ENCODE results near the gene WDR18.
A peak's percentile ranks its signal among the peaks of the same experiment; 100 is the strongest.

The WDR18 gene

GRCh38 chr19:970695-971094 is 13.4 kb upstream of the WDR18 start:
- DNase-seq: no peak

- no peak for DNase-seq
These were observed 12.3 kb upstream of the WDR18 start for GRCh38 chr19:971795-972194.

GRCh38 chr19:972281-972680 is 11.9 kb upstream of the WDR18 start:
- DNase-seq: no peak

DNA sequence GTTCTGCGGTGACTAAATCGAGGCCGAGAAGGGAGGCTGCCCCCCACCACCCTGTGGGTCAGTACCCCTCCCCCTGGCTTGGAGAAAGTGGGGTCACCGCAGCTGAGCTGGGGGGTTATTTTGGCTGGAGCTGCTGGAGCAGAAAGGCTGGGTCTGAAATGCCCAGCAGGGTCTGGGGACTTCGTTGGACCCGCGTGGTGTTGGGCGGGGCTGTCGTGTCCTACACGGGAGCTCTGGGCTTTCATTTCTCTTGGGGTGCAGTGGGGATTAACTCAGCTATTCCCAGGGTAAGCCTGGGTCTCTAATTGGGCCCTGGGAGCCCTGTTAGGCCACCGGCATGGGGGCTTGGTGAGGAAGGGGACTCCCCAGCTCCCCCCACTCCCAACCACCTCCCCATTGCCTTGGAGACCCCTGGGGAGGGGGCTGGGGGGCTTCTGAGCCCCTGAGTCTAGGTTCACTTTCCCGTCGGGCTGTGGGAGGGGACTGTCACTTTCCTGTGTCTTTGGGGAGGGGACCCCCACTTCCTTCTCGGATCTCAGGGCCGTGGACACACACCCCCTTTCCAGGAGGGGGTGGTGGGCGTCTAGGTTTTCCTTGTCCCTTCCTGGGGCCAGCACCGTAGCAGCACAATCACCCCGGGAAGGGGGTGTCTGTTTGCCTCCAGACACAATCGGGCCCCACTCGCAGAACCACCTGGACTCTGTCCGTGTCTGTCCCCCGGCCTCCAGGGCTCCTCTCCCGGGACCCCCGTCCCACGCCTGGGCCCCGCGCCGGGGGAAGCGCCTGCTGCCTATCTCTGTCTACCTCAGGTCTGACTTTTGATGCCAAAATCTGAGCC is 10.2 kb upstream of the WDR18 start:
- no peak for DNase-seq

GRCh38 chr19:974564-975257 is 9.4 kb upstream of the WDR18 start:
- DNase-seq: no peak

- no peak for DNase-seq
These were observed 7.7 kb upstream of the WDR18 start for GRCh38 chr19:976476-976875.

GRCh38 chr19:977058-977464 is 7.1 kb upstream of the WDR18 start:
- DNase-seq: no peak

DNA sequence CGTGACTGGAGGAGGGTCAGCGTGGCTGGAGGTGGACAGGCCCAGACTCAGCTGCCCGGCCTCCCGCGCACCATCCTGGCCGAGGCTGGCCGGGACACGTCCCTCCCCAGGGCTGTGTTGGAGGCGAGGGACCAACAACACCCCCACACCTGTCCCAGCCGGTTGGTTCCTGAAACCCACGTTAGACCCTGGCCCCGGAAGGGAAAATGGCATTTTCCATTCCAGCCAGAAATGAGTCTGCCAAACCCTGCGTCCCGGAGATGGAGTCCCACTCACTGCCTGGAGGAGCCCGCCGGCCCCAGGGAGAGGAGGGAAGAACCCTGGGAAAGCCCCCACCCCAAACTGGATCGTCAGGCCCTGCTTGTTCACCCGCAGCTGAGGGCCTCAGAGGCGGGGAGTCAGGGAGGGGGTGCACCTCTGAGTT is 4.8 kb upstream of the WDR18 start:
- DNase-seq: no peak

DNA sequence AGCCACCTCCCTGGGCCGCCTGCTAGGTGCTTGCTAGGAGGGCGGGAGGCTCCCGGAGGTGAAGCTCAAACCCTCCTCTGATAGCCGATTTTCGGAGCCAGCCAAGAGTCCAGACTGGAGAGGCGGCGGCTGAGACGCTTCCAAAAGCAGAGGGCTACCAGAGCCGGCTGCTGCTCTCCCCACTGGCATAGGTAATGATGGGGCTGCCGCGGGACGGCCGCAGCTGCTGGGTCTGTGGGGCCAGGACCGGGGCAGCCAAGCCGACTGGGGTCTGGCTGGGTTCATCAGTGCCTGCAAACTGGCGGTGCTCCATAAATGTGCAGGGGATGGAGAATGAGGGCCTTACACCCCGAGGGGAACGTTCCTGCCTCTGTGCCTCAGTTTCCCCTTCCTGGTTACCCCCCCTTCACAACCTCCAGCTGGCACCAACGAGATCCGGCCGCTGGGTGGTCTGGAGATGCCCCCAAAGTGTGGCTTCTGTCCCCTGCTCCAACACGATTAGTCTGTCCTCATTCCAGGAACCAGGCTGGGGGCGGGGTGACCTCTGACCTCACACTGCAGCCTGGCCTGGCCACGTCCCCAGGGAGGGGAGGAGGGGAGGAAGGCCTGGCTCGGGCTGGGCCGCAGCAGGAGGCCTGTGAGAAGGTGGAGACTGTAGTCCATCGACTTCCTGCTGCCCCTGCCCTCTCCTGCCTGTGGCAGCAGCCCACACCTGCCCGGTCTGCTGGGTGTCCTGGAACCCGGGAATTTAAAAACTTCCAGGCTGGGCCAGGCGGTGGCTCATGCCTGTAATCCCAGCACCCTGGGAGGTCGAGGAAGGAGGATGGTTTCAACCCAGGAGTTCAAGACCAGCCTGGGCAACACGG is 3.8 kb upstream of the WDR18 start:
- no peak for DNase-seq

DNA sequence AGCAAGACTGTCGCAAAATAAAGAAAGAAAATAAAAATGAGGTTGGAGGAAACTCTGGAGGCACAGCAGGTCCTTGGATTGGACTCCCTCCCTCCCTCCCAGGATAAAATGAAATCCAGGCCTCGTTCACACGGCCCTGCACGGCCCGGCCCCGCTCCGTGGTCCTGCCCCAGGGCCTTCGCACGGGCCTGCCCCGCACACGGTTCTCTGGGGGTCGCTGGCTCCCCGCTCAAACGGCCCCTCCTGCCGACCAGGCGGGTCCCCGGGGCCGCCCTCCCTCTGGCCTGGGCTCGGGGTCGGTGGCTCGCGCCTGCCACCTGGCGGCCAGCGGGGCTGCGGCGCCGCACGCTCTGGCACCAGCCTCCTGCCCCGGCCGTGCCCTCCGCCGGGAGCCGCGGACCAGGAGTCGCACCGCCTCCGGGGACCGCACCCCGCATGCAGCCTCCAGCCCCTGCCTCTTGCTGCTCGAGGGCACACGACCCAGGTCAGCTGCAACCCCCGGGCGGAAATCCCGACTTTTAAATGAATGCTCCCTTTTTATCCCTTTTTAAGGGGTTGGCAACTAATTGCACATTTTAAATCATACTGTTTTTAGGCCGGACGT is 1.5 kb upstream of the WDR18 start:
- DNase-seq: peak; percentile 59

- no peak for DNase-seq
These were observed 1.9 kb downstream of the WDR18 start for GRCh38 chr19:986083-986482.

DNA sequence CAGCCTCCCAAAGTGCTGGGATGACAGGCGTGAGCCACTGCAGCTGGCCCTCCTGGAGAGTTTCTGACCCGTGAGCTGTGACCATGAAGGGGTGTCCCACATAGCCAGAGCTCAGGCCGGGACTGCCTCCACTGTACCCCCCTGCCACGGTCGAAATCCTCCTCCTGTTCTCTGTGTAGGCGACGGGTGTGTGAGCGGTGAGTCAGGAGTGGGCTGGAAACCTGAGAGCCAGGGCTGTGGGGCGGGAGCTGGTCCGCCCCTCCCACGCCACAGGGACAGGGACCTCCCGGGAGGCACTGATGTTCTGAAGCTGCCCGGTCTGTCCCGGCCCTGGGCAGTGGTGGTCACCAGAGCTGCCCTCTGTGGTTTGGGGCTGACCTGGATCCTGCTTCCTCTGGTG is 3.9 kb downstream of the WDR18 start:
- DNase-seq: no peak

DNA sequence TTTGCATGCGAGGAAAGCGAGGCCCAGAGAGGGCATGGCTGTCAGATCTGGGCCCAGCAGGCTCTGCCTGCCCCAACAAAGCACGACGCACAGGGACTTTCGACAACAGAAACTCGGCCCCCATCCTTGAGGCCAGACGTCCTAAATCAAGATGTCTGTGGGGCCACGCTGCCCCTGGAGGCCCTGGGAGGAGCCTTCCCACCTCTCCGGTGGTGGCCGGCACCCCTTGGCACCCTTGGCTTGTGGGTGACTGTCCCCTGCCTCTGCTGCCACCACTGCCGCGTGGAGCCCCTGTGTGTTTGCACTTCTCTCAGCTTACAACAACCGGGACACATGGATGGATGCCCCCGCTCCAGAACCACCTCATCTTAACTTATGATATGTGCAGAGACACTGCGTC is 4.4 kb downstream of the WDR18 start:
- DNase-seq: no peak

DNA sequence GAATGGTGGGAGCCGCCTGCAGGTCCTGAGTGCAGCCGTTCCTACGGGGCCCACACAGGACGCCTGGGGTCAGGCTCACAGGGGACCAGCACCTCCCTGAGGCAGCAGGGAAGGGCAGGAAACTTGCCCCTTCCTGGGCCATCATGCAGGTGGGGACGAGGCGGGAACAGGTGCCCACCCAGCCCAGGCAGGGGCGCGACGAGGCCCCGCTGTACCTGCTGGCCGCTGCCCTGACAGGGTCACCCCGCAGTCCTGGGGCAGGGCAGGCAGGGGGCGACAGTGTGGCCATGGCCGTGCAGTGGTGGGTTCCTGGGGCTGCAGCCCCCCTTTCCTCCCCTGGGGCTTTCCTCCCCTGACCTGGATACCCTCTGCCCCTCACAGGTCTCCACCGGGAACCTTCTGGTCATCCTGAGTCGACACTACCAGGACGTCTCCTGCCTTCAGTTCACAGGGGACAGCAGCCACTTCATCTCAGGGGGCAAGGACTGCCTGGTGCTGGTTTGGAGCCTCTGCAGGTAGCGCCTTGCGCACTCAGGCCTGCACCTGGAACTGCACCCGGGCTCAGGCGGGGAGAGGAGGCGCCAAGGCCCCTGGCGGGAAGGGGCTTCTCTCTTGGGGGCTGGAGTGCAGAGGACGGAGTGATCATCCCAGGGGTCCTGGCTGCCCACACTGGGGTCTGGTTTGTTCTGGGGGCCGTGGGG is 5.4 kb downstream of the WDR18 start:
- DNase-seq: no peak

- no peak for DNase-seq
These were observed 6.0 kb downstream of the WDR18 start for GRCh38 chr19:990119-990571.

GRCh38 chr19:990746-991145 is 6.6 kb downstream of the WDR18 start:
- DNase-seq: no peak

DNA sequence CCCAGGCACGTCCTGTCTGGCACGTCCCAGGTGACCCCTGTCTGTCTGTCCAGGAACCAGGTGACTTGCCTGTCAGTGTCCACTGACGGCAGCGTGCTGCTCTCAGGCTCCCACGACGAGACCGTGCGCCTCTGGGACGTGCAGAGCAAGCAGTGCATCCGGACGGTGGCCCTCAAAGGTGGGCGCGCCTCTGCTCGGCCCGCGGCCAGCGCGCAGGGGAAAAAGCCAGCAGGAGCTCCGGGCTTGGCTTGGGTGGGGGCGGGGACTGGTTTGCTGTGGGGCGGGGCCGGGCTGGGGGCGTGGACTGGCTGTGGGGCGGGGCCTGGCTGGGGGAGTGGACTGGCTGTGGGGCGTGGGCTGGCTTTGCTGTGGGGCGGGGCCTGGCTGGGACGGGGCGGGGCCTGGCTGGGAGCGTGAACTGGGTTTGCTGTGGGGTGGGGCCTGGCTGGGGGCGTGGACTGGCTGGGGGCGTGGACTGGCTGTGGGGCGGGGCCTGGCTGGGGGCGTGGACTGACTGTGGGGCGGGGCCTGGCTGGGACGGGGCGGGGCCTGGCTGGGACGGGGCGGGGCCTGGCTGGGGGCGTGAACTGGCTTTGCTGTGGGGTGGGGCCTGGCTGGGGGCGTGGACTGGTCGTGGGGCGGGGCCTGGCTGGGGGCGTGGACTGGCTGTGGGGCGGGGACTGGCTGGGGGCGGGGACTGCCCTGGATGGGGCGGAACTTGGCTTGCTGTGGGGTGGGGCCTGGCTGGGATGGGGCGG is 7.2 kb downstream of the WDR18 start:
- DNase-seq: peak; percentile 68

GRCh38 chr19:991932-992669 is 8.0 kb downstream of the WDR18 start:
- no peak for DNase-seq

DNA sequence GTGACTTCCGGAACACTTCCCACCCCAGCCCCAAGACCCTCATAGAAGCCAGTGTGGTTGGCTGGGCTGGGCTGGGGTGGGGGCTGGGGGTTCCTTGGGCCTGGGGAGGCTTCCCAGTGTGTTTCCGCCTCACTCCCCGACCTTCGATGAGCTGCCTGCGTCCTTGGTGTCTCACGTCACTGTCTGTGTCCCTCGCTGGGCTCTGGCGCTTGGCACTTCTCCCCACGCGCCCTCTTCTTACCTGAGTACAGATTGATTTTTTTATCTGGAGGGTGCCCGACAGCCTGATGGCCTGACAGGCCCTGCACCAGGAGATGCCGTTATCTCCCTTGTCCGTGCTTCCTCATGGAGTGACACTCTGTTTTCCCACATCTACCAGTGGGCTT is 8.5 kb downstream of the WDR18 start:
- no peak for DNase-seq

DNA sequence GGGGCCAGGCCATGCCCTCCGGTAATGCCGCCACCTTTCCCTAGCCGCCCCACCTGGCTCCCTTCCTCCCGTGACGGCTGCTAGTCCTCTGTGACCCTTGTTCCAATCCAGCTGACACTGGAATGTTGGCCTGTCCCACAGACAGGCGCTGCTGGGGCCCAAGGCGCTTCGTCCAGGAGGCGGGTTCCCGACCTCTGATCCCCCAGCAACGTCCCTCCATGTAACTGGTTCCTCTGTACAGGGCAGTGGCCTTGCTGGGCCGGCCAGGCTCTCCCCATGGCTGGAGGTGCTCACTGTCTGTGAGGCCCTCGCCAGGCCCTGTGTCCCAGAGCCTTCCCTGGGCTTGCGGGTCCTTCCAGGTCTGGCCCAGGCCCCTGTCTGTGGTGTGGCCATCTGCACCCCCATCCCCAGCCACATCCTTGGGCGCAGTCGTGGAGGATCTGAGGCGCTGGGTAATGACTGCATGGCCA is 9.3 kb downstream of the WDR18 start:
- no peak for DNase-seq

All from NK-92 treated with Interleukin-12 subunit alpha and Interleukin-12 subunit beta, amount 100 ng/mL, for 24 hours (cell line).